Measurements from ENCODE around the gene NBPF1. TPM values are rescaled to one million over a fixed set of nuclear protein-coding genes. Genes with fewer than 3 reads are reported as not detected.
A peak's percentile ranks its signal among the peaks of the same experiment; 100 is the strongest.
"Not testable (repeated sequence)": the region's sequence is repeated elsewhere in the genome, so short reads cannot be mapped to it uniquely, and the experiment has no call there.

Gene NBPF1
- total and polyA plus RNA-seq, 2 donors = 5.1 to 7.2 TPM

GRCh38 chr1:16602336-16603011, 10.9 kb downstream of the NBPF1 start:
- WGBS = over 99% methylated on average over 2 of the region's 5 CpGs
- DNase-seq (ENCODE audit: low read depth in 6 of 9, low spot score in 9 of 9) = not testable (repeated sequence)

GRCh38 chr1:16600855-16601786, 12.2 kb downstream of the NBPF1 start:
- H3K4me3 ChIP-seq (ENCODE audit: low read length in 2 of 2); H3K4me1 ChIP-seq (ENCODE audit: control insufficient read depth in 2 of 2, insufficient read depth in 2 of 2, low read length in 2 of 2); H3K9me3 ChIP-seq (ENCODE audit: control insufficient read depth in 2 of 2, insufficient read depth in 1 of 2, low read length in 1 of 2); H3K36me3 ChIP-seq (ENCODE audit: control insufficient read depth in 2 of 2, insufficient read depth in 2 of 2, low read length in 1 of 2); H3K27ac ChIP-seq (ENCODE audit: low read depth in 1 of 2, low read length in 1 of 2); DNase-seq (ENCODE audit: low read depth in 6 of 9, low spot score in 9 of 9); H3K27me3 ChIP-seq (ENCODE audit: control insufficient read depth in 2 of 2, insufficient read depth in 1 of 2, low read length in 1 of 2): not testable (repeated sequence)
- WGBS = 85% methylated on average over 3 of the region's 7 CpGs

More at GRCh38 chr1:16602336-16603011, 10.9 kb downstream of the NBPF1 start:
- H3K27ac ChIP-seq (ENCODE audit: low read depth in 1 of 2, low read length in 1 of 2); H3K9me3 ChIP-seq (ENCODE audit: control insufficient read depth in 2 of 2, insufficient read depth in 1 of 2, low read length in 1 of 2); H3K36me3 ChIP-seq (ENCODE audit: control insufficient read depth in 2 of 2, insufficient read depth in 2 of 2, low read length in 1 of 2); H3K4me1 ChIP-seq (ENCODE audit: control insufficient read depth in 2 of 2, insufficient read depth in 2 of 2, low read length in 2 of 2); H3K4me3 ChIP-seq (ENCODE audit: low read length in 2 of 2); H3K27me3 ChIP-seq (ENCODE audit: control insufficient read depth in 2 of 2, insufficient read depth in 1 of 2, low read length in 1 of 2): not testable (repeated sequence)

GRCh38 chr1:16599326-16599725, 14.0 kb downstream of the NBPF1 start:
- DNase-seq (ENCODE audit: low read depth in 6 of 9, low spot score in 9 of 9); H3K27me3 ChIP-seq (ENCODE audit: control insufficient read depth in 2 of 2, insufficient read depth in 1 of 2, low read length in 1 of 2); H3K36me3 ChIP-seq (ENCODE audit: control insufficient read depth in 2 of 2, insufficient read depth in 2 of 2, low read length in 1 of 2); H3K9me3 ChIP-seq (ENCODE audit: control insufficient read depth in 2 of 2, insufficient read depth in 1 of 2, low read length in 1 of 2); H3K4me1 ChIP-seq (ENCODE audit: control insufficient read depth in 2 of 2, insufficient read depth in 2 of 2, low read length in 2 of 2); H3K4me3 ChIP-seq (ENCODE audit: low read length in 2 of 2); H3K27ac ChIP-seq (ENCODE audit: low read depth in 1 of 2, low read length in 1 of 2): not testable (repeated sequence)
- WGBS = 94% methylated on average over 3 of the region's 3 CpGs

- H3K27ac ChIP-seq (ENCODE audit: low read depth in 1 of 2, low read length in 1 of 2); H3K27me3 ChIP-seq (ENCODE audit: control insufficient read depth in 2 of 2, insufficient read depth in 1 of 2, low read length in 1 of 2); H3K4me1 ChIP-seq (ENCODE audit: control insufficient read depth in 2 of 2, insufficient read depth in 2 of 2, low read length in 2 of 2); DNase-seq (ENCODE audit: low read depth in 6 of 9, low spot score in 9 of 9); H3K9me3 ChIP-seq (ENCODE audit: control insufficient read depth in 2 of 2, insufficient read depth in 1 of 2, low read length in 1 of 2); H3K4me3 ChIP-seq (ENCODE audit: low read length in 2 of 2); H3K36me3 ChIP-seq (ENCODE audit: control insufficient read depth in 2 of 2, insufficient read depth in 2 of 2, low read length in 1 of 2): not testable (repeated sequence)
- 100% methylated on average over 1 of the region's 1 CpG for WGBS
Measured at GRCh38 chr1:16595216-16595615, 18.1 kb downstream of the NBPF1 start.

GRCh38 chr1:16591845-16592244, 21.5 kb downstream of the NBPF1 start:
- 17% methylated on average over 6 of the region's 8 CpGs for WGBS
- DNase-seq (ENCODE audit: low read depth in 6 of 9, low spot score in 9 of 9) = not testable (repeated sequence)

GRCh38 chr1:16588081-16588480, 25.3 kb downstream of the NBPF1 start:
- whole genome bisulfite sequencing = 92% methylated on average over 5 of the region's 5 CpGs
- H3K27me3 ChIP-seq (ENCODE audit: control insufficient read depth in 2 of 2, insufficient read depth in 1 of 2, low read length in 1 of 2) = not testable (repeated sequence)

More at GRCh38 chr1:16591845-16592244, 21.5 kb downstream of the NBPF1 start:
- H3K36me3 ChIP-seq (ENCODE audit: control insufficient read depth in 2 of 2, insufficient read depth in 2 of 2, low read length in 1 of 2); H3K4me1 ChIP-seq (ENCODE audit: control insufficient read depth in 2 of 2, insufficient read depth in 2 of 2, low read length in 2 of 2); H3K4me3 ChIP-seq (ENCODE audit: low read length in 2 of 2); H3K27ac ChIP-seq (ENCODE audit: low read depth in 1 of 2, low read length in 1 of 2); H3K9me3 ChIP-seq (ENCODE audit: control insufficient read depth in 2 of 2, insufficient read depth in 1 of 2, low read length in 1 of 2); H3K27me3 ChIP-seq (ENCODE audit: control insufficient read depth in 2 of 2, insufficient read depth in 1 of 2, low read length in 1 of 2): not testable (repeated sequence)

GRCh38 chr1:16587639-16588038, 25.7 kb downstream of the NBPF1 start:
- H3K4me1 ChIP-seq (ENCODE audit: control insufficient read depth in 2 of 2, insufficient read depth in 2 of 2, low read length in 2 of 2); DNase-seq (ENCODE audit: low read depth in 6 of 9, low spot score in 9 of 9); H3K9me3 ChIP-seq (ENCODE audit: control insufficient read depth in 2 of 2, insufficient read depth in 1 of 2, low read length in 1 of 2); H3K36me3 ChIP-seq (ENCODE audit: control insufficient read depth in 2 of 2, insufficient read depth in 2 of 2, low read length in 1 of 2); H3K27me3 ChIP-seq (ENCODE audit: control insufficient read depth in 2 of 2, insufficient read depth in 1 of 2, low read length in 1 of 2); H3K27ac ChIP-seq (ENCODE audit: low read depth in 1 of 2, low read length in 1 of 2); H3K4me3 ChIP-seq (ENCODE audit: low read length in 2 of 2): not testable (repeated sequence)
- 93% methylated on average over 4 of the region's 4 CpGs for WGBS

More at GRCh38 chr1:16588081-16588480, 25.3 kb downstream of the NBPF1 start:
- not testable (repeated sequence) for H3K9me3 ChIP-seq (ENCODE audit: control insufficient read depth in 2 of 2, insufficient read depth in 1 of 2, low read length in 1 of 2); H3K27ac ChIP-seq (ENCODE audit: low read depth in 1 of 2, low read length in 1 of 2); H3K36me3 ChIP-seq (ENCODE audit: control insufficient read depth in 2 of 2, insufficient read depth in 2 of 2, low read length in 1 of 2); H3K4me3 ChIP-seq (ENCODE audit: low read length in 2 of 2); H3K4me1 ChIP-seq (ENCODE audit: control insufficient read depth in 2 of 2, insufficient read depth in 2 of 2, low read length in 2 of 2)
- DNase-seq (ENCODE audit: low read depth in 6 of 9, low spot score in 9 of 9) = peak in 1 of 9 donors; percentile 0

- no CpG with 5 or more reads among the region's 1 CpG for WGBS
- not testable (repeated sequence) for H3K4me1 ChIP-seq (ENCODE audit: control insufficient read depth in 2 of 2, insufficient read depth in 2 of 2, low read length in 2 of 2); H3K27ac ChIP-seq (ENCODE audit: low read depth in 1 of 2, low read length in 1 of 2); H3K4me3 ChIP-seq (ENCODE audit: low read length in 2 of 2); H3K36me3 ChIP-seq (ENCODE audit: control insufficient read depth in 2 of 2, insufficient read depth in 2 of 2, low read length in 1 of 2); H3K9me3 ChIP-seq (ENCODE audit: control insufficient read depth in 2 of 2, insufficient read depth in 1 of 2, low read length in 1 of 2); H3K27me3 ChIP-seq (ENCODE audit: control insufficient read depth in 2 of 2, insufficient read depth in 1 of 2, low read length in 1 of 2); DNase-seq (ENCODE audit: low read depth in 6 of 9, low spot score in 9 of 9)
Measured at GRCh38 chr1:16565324-16565723, 48.0 kb downstream of the NBPF1 start.

GRCh38 chr1:16561035-16561434, 52.3 kb downstream of the NBPF1 start:
- H3K9me3 ChIP-seq (ENCODE audit: control insufficient read depth in 2 of 2, insufficient read depth in 1 of 2, low read length in 1 of 2); H3K4me3 ChIP-seq (ENCODE audit: low read length in 2 of 2); H3K36me3 ChIP-seq (ENCODE audit: control insufficient read depth in 2 of 2, insufficient read depth in 2 of 2, low read length in 1 of 2); H3K27me3 ChIP-seq (ENCODE audit: control insufficient read depth in 2 of 2, insufficient read depth in 1 of 2, low read length in 1 of 2); DNase-seq (ENCODE audit: low read depth in 6 of 9, low spot score in 9 of 9); H3K27ac ChIP-seq (ENCODE audit: low read depth in 1 of 2, low read length in 1 of 2); H3K4me1 ChIP-seq (ENCODE audit: control insufficient read depth in 2 of 2, insufficient read depth in 2 of 2, low read length in 2 of 2): not testable (repeated sequence)
- WGBS = 89% methylated on average over 3 of the region's 4 CpGs

Data from thymus (tissue), 11 donors.